ENCODE data around the gene SAMD4A.

Gene SAMD4A

GRCh38 chr14:54660604-54661111, 93.7 kb downstream of the SAMD4A start:
- no peak for DNase-seq (ENCODE audit: low spot score)

DNA sequence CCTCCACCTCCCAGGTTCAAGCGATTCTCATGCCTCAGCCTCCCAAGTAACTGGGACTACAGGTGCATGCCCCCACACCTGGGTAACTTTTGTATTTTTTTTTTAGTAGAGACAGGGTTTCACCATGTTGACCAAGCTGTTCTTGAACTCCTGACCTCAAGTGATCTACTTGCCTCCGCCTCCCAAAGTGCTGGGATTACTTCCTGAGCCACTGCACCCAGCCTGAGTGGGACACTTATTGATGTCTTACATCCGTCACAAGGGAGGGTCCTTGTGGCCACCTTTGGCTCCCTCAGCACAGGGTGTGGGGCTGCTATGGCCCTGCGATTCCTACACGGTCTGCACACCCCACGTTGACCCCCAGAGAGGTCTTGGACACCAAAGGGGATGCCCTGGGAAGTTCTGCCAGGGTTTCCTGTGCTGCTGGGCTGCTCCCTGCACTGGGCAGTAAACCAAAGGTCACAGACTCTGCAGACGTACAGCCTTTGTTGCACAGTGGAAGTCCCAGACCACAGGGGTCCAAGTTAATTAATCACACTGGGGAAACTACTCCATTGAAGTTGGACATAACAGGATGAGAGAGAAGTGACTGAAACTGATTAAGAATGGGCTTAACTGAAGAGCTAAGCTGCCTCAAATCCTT, 95.7 kb downstream of the SAMD4A start:
- DNase-seq (ENCODE audit: low spot score) = no peak

GRCh38 chr14:54664961-54665360, 98.0 kb downstream of the SAMD4A start:
- no peak for DNase-seq (ENCODE audit: low spot score)

GRCh38 chr14:54665946-54666345, 99.0 kb downstream of the SAMD4A start:
- no peak for DNase-seq (ENCODE audit: low spot score)

GRCh38 chr14:54667026-54667744, 100.3 kb downstream of the SAMD4A start:
- DNase-seq (ENCODE audit: low spot score) = no peak

GRCh38 chr14:54667764-54668163, 100.8 kb downstream of the SAMD4A start:
- DNase-seq (ENCODE audit: low spot score) = no peak

DNA sequence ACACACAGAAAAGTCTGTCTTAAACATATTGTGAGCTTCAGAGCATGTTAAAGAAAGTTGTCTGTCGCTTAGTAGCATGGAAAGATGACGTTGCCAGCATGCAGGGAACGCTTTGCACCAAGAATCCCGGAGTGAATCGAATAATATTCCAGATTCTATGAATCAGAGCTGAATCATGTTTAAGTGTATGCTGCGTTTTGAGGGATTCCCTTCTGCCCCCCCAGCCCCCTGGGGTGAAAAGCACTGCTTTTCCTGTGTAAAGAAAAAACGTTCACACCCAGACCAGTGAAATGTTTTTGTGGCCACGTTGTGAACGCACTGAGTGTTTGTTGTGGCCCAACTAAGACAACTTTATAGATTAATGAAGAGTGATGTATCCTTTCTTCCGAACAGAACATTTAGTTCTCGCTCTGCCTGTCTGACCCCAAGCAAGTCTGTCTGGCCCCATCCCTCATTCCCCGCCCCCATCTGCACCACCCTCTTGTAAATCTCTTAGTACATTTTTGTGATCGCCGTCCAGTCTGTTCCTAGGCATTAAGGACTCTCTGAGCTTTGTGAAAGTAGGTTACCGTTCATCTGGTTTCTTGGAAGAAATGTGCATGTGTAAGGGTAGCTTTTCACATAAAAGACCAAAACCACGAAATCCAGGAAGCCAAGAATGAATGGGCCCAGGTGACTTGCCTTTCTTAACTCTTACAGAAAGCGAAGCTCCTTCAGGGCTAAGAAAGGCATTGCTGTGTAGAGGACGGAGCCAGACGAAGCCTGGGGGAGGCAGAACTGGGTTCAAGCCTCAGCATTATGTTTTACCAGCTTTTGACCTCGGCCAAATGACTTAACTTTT, 103.0 kb downstream of the SAMD4A start:
- no peak for DNase-seq (ENCODE audit: low spot score)

- DNase-seq (ENCODE audit: low spot score) = no peak
Measured at GRCh38 chr14:54671537-54671936, 104.6 kb downstream of the SAMD4A start.

- DNase-seq (ENCODE audit: low spot score) = no peak
Measured at GRCh38 chr14:54672181-54672580, 105.3 kb downstream of the SAMD4A start.

GRCh38 chr14:54672688-54673087, 105.8 kb downstream of the SAMD4A start:
- DNase-seq (ENCODE audit: low spot score) = no peak

DNA sequence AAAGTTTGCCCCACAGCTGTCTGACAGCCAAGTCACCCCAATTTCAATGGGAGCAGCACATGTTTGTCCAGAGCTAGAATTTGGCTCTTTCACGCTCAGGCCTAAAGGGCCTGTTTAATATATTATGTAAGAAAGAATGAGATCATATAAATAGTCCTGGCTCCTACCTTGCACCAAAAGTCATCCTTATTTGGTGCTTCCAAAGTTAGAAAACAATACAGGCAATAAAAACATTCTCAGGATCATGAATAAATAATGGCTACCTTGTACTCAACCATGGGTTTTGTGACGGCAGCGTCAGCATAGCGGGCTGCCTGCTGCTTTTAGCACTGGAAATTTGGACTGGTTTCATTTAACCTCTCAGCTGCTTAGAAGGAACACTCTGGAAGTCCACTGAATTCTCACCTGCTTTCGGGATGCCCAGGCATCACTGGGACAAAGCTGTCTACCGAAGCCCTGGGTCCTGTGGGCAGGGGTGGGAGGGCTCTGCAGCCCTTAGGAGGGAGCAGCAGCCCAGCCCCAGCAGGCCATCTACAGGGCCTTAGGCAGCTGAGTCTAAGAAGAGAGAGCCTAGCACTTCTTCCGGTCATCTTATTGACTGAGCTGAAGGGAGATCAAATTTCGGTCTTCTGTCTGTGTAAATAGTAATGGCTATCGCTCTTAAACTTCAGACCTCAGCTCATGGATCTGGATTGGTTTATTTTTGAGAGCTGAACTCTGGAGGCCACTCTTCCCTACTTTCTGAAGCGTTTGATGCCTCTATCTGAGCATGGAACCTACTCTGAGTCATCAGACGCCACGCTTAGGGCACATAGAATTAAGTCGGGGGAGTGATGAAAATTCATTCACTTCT, 106.5 kb downstream of the SAMD4A start:
- no peak for DNase-seq (ENCODE audit: low spot score)

GRCh38 chr14:54674046-54674741, 107.3 kb downstream of the SAMD4A start:
- DNase-seq (ENCODE audit: low spot score) = no peak

- DNase-seq (ENCODE audit: low spot score) = no peak
Measured at GRCh38 chr14:54675236-54676128, 108.6 kb downstream of the SAMD4A start.

DNA sequence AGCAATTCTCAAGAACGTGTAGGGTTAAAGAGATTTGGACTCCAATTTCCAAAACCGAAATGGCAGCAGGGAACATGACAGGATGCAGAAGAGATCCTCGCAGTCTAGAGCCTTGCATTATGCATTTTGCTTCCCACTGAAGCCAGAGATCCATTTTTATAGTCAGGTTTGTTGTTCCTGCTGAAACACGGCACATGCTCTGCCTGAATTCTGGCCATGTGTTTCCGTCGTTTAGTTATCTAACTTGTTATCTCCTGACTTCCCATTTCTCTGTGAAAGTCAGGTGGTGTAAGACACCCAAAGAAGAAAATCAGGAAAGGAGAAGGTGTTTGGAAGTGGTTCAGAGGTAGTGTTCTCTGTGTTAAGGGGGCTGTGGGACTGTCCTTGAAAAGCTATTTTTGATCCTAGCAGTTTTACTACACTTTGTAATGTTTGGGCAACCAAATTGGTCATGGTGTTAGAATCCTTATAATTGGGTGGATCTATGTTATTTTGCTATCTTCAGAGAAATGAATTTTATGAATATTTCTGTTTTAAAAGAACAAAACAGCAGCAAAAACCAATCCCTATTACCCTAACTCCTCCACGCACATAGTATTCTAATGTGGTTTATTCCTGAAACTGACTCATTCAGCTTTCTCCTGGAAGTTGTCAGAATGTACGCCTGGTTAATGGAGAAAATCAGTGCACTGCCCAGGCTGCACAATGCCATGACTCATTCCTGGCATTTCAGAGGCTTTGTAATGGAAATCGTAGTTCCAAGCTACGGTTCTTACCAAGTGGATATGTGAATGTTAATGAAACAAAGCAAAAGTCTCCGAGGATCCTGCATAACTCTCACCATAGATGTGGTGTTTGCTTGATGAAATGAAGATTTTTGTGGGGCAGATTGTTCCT, 110.1 kb downstream of the SAMD4A start:
- no peak for DNase-seq (ENCODE audit: low spot score)

DNA sequence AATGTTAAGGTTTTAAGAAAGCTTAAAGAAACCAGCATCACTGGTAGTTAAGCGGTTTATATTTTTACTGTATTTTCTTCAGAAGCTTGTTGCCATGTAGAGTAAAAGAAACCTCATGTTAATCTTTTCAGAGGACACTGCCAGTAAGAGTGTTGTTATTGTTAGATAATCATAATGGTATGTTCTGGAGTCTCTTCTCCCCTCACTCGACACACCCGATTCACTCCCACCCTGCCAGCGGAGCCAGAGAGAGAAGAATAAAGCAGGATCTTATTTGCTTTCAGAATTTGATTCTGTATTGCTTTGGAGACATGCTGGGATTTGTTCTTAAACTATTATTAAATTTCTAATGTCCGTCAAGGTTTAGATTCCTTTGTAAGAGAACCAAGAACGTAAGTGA, 113.7 kb downstream of the SAMD4A start:
- DNase-seq (ENCODE audit: low spot score) = no peak

GRCh38 chr14:54681811-54682261, 114.9 kb downstream of the SAMD4A start:
- DNase-seq (ENCODE audit: low spot score) = no peak

DNA sequence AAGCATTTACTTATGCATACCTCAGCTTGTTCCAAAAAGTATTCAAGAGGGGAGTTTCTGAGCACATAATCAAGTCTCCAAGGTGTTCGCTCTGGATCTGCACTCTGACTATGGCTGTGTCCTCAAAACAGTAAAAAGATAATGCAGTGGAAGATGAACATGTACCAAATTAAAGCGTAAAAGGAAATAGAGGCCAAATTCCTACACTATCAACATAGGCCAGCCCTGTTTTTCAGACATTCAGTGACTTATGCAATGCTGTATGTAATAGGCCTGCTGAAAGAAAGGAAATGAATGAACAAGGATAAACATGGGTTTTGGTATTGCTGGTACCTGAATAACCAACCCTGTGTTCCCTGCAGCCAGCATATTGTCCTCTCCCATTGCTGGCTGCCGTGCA, 115.7 kb downstream of the SAMD4A start:
- no peak for DNase-seq (ENCODE audit: low spot score)

GRCh38 chr14:54683882-54684794, 117.2 kb downstream of the SAMD4A start:
- DNase-seq (ENCODE audit: low spot score) = no peak

Data from D341Med (cell line).